Limb (tissue), 2 donors: ENCODE results near the gene ATF7.
"Not testable (repeated sequence)": the region's sequence is repeated elsewhere in the genome, so short reads cannot be mapped to it uniquely, and the experiment has no call there.

Source experiments
- DNase-seq, 2 donors: peaks; one replicate each; pipeline ENCODE4 v3.0.0-alpha.2; 2016; ENCODE audit errors: extremely low spot score in 2 of 2

Gene ATF7

DNA sequence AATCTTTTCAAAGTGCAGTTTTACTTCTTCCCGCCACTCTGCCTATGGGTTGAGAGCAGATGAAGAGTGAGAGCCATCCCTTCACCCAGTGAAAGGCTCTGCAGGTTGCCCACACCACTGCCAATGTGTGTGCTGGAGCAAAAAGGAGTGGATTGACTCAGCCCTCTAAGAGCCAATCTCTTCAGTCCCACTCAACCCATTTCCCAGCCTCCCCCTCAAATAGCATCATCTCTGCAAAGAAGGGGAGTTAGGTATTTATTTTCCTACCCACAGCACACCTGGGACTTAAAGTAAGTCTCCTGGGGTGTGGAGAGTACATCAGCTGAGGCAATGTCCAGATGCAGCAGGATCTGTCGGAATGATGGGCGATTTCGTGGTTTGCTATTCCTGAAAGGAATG, 142.2 kb downstream of the ATF7 start:
- no peak for DNase-seq

DNA sequence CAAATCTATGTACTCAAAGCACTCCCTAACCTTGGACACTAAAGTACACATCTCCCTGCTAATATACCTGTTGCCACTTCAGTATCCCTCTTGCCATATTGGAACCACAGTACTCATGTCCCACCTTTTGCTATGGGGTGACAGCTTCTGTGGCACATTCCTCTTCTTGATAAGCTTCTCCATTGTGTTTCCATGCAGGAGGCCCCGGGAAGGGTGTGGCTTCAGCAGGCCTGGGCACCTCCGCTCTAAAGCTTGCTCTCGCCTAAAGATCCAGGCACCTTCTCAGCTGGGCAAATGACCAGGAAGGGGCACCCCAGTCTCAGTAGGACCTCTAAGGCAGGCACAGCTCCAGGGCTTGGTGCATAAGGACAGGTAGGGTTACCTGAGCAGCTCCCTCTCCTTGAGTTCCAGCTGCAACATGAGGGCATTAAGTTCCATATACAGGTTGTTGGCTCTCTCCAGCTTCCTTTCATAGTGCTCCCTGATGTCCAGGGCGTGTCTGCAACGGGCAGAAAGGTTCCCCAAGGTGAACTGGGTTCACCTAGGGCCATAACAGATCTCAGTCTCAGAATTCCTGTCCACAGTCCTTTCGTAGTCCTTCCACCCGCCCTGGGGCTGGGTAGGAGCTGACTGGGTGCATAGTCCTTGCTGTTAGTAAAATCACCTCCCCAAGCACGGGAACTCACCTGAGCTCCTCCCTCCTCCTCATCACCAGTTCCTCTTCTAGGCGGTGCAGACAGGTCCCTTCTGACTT, 142.8 kb downstream of the ATF7 start:
- no peak for DNase-seq

DNA sequence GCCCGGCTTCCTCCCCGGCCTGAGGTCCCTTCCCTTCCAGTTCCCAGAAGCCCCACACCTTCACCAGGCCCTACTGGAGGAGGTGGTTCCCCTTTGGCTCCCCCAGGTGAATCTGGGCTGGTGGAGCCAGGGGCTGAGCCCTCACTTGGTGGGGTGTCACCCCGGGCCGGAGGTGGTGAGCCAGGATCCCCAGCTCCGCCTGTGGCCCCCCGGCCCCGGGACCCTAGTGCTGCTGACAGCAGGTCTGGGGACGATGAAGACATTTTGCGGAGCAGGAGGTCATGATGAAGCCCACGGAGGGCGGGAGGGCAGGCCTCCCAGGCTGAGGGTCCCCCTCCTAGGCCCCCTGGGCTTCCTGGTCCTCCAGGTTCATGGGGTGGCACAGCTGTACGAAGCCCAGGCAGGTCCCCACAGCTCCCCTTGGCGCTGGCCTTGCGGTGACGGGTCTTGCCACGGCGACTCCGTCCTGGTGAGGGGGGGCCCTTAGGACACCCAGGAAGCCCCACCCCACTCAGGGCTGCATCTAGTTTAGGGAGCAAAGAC, 143.5 kb downstream of the ATF7 start:
- DNase-seq = no peak

DNA sequence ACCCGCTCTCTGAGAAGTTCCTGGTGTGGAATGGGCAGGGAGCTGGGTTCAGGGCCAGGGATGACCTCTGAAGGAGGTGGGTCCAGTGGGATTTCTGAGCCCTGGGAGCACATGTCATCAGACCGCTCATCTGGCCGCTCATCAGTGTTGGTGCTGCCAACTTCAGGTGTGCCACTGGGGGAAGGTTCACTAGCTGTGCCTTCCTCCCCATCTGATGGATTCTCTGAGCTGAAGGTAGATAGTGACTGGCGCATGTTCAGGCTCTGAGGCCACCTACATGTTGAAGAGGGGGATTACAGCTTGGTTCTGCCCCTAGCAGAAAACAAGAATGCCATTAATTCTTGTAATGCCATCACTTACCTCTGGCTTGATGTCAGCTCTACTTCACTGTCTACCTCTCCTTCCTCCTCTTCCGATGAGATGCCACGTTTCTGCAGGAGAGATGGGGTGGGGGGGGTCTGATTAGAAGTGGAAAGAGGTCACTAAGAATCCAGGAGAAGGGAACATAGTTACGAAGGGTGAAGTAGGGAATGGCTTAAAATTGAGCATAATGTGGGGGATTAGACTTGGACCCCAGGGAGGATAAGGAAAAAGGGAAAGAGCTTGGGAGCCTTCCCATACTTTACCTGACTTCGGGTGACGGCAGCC, 144.1 kb downstream of the ATF7 start:
- no peak for DNase-seq

DNA sequence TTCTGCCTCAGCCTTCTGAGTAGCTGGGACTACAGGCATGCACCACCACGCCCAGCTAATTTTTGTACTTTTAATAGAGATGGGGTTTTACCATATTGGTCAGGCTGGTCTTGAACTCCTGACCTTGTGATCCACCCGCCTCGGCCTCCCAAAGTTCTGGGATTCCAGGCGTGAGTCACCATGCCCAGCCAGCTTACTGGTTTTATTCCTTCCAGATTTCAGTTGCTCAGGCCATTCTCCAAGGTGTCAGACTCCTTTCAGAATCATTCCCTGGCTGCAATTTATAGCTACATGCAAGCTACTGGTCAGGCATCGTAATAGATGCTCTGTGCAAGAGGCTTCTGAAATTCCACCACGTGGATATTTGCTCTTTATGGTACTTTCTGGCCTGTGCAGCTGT, 144.7 kb downstream of the ATF7 start:
- not testable (repeated sequence) for DNase-seq

DNA sequence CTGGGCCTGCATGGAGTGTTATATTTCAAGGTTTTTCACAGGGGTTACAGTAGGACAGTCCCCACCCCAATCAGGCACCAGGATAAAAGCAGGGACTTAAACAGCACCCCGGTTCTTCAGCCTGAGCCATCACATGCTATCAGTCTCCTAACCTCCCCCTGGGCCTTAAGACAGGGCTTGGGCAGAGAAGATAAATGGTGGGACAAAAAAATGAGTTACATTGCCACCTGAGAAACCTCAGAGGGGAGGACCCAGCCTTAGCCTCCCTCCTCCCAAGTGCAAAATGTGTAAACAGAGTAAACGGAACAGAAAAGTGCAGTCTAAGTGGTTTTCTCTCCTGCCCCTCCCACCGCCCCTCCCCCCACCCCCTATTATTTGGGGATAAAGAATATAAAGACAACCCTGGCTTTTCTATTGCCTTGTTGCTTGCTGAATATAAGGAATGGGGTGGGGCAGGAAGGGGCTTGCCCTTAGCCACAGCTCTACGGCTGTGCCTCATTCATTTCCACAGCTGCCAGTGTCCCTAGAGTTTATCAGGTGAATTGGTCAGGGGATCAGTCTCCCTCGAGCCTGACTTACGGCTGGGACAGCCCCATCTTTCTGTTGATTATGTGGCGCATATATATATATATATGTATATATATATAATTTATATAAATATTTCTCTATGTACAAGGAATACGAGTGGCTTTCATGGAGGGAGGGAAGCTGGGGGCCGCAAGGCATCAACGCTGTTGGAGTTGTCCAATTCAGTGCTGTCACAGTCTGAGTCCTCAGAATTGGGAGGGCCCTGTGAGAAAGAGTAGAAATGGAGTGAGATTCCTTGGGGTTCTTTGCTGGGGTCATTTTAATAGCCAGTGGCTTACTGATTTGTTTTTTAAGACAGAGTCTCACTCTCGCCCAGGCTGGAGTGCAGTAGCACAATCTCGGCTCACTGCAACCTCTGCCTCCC, 145.4 kb downstream of the ATF7 start:
- DNase-seq = no peak

DNA sequence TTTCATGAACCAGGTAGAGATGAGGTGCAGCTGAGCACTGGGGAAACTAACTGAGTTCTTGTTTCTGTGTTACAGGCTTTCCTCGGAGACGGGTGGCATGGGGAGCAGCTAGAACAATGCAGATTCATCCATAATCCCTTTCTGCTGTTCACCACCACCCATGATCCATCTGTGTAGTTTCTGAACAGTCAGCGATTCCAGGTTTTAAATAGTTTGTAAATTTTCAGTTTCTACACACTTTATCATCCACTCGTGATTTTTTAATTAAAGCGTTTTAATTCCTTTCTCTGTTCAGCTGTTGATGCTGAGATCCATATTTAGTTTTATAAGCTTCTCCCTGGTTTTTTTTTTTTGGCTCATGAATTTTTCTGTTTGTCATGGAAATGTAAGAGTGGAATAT, 146.9 kb downstream of the ATF7 start:
- DNase-seq = no peak

DNA sequence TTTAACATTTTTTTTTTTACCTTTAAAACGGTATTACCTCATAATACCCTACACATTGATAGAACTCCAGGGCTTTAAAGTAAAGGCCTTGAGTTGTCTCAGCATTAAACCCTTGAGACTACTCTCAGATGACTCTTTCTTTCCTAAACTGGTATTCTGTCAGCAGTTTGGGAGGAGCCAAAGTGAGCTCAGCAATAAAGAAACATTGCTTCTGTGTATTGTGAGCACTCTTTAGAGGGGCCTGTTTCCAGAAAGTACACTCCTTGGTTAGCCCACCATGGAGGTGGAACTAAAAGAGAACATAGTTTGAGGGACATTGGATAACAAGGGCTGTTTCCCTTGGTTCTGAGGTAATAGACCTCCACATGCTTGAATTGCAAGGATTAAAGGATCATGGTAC, 147.3 kb downstream of the ATF7 start:
- no peak for DNase-seq

DNA sequence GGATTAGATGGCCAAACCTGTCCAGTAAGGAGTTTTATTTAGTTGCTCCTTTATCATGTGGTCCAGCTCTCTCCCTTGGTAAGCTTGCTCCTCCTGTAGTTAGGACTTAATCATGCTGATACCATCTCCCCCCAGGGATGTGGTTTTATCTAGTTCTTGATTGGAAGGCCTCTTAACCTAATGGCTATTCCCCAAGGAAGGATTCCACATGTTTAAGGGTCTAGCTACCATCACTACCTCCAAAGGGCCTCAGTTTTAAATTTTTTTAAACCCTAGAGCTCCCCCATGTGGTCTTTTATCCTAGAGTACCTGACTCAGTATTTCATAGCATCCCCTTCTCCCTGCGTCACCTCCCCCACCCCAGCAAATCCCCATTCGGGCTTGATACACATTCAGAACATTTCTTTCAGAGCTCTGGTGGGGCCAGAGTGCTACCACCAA, 149.4 kb downstream of the ATF7 start:
- DNase-seq = no peak

DNA sequence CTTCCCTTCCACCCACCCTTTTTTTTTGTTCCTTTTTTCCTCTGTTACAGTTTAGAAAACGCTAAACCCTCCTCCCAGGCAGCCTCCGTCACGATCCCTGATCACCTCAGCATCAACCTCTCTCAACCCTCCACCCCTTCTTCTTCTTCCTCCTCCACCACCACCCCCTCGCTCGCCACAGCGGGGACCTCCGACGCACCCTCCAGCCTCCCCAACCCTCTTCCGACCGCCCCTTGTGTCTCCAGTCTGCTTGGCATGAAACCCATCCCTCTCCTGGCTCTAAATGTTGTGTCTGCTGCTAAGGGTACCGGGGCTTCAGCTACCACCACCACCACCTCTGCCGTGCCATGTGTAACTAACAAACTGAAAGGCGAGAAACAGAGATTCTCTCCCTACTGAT, 151.4 kb downstream of the ATF7 start:
- DNase-seq = no peak

DNA sequence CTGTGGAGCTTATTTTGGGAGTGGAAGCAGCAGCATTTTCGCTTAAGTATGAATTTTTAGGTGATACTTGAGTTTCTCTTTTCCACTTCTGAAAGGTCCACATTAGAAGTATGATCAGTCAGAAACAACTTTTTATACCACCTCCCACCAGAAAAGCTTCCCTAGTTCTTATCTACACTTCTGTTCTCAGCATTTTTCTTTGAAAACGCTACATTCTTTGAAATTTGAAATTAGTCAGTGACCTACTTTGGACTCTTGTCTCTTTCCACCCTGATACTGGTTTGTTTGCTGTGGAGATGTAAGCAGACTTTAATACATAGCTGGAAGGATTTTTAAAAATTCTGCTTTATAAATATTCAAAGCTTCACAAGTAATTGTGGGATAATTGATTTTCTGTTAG, 152.1 kb downstream of the ATF7 start:
- no peak for DNase-seq

DNA sequence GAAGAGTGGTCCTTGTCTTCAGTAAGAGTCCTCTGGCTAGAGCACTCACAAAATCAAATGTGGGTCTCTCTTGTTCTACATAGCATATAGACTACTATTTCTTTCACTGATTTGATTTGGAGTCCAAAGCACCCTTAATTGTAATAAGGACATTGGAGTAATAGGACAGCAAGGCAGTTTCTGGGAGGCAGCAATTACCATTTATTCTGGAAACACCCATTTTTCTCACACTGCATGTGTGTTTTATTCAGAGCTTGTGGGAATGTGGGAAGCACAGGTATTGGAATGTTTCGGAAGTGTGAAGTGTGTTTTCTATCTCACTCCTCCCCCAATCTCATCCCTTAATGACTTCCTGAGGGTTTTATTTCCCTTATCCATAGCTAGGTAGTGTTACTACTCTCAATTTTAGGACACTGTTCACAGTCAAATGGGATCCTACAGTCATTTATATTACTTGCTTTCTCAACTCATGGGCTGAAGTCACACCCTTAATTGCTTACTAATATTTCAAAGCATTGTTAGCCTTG, 154.1 kb downstream of the ATF7 start:
- no peak for DNase-seq

DNA sequence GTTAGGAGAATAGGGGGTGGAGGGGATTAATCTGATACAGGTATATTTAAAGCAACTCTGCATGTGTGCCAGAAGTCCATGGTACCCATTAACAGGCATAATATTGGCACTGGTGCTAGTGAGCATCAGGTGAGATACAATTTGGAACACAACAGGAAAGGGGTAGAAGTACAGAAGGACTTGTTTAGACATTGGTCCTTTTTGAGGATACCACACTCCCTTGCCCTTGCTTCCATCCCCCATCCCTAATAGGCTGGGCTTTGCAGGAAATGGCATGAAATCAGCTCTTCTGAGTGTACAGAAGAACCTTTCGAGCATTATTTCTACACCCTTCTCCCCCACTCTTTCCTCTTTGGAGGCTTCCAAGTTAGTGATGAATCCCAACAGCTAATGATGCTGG, 157.9 kb downstream of the ATF7 start:
- DNase-seq = no peak

DNA sequence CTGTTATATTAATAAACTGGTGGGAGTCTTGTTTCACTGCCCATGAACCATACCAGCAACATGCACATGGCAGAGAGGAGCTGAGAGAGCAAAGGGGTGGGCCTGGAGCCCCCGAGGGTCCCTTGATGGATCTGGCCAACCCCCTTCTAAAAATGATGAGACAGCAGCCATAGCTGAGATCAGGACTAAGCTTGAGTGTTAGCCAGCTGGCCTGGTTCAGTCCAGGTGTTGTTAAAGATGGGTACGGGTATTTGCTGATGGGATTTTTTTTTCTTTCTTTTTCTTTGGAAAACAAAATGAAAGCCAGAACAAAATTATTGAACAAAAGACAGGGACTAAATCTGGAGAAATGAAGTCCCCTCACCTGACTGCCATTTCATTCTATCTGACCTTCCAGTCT, 158.3 kb downstream of the ATF7 start:
- DNase-seq = no peak

DNA sequence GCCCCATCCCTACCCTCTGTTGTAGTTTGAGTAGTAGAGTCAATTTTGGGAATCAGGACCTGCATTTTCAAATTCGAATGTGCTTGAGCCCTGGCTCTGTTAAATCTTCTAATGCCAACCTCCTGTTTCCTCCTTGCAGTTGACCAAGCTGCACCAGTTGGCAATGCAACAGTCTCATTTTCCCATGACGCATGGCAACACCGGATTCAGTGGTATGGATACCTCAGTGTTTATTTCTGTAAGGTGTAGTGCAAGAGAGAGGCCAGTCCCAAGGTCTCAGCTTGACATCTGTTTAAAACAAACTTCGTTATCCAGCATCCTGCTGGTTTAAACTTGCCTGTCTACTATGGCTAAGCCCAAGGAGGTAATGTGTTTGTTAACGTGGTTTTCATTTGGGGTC, 159.1 kb downstream of the ATF7 start:
- DNase-seq = no peak

DNA sequence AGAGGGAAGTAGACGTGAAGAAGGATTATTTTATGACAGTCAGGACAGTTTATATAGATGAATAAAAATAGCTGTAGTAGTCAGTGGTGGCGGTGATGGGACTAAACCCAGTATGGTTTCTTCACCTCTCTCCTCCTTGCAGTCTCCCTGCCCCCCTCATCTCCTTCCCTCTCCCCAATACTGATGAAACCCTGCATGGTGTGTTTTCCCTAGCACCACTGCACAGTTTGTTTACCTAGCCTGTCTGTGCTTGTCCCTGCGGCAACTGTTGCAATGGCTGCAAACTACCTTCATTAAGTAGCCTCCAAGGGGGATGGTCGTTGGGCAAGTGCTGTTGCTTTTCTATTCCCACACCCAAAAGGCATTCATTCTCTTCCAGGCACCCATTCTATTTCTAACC, 159.5 kb downstream of the ATF7 start:
- DNase-seq = no peak

DNA sequence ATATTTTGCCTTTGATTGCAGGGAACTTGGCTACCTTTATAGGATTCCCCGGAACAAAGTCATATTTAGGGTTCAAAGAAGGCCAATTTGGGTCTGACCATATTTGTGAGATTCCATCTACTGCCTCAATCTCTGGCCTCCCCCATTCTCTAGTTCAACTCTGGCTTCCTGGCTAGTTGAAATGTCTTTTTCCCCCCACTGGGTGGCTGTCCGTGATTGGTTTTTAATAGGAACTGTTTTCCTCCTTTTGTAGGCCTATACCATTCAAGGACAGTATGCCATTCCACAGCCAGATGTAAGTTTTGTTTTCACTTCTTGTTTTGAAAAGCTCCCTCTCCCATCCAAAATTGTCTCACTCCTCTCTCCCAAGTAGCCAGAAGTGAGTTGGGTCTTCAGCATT, 160.5 kb downstream of the ATF7 start:
- no peak for DNase-seq

DNA sequence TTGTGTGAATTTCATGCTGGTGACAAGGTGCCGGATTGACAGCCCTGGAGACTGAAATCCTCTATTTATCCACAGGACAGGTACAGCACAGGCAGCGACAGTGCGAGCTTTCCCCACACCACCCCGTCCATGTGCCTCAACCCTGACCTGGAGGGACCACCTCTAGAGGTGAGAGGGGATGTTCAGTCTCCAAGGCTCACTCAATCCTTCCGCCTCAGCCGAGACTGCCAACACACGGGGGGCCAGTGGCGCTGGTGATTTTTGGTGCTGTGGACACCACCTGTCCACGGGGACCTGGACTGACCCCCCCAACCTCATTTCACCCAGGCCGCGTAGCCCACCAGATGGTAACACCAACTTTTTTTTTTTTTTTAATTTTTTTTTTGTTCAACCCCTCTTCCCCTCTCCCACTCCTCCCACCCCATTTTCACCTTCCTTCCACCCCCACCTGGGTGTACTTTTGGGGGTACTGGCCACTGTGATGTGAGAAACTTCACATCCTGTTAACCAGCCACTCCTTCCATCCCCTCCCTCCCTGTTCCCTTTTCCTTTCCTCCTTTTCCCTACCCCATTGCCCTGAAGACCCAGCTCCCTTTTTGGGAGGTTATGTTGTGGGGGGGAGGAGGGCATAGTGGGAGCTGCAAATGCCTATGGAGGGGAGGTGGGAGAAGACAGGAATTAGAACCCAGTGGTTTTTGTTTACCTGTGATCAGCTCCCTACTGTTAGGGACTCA, 161.3 kb downstream of the ATF7 start:
- no peak for DNase-seq

DNA sequence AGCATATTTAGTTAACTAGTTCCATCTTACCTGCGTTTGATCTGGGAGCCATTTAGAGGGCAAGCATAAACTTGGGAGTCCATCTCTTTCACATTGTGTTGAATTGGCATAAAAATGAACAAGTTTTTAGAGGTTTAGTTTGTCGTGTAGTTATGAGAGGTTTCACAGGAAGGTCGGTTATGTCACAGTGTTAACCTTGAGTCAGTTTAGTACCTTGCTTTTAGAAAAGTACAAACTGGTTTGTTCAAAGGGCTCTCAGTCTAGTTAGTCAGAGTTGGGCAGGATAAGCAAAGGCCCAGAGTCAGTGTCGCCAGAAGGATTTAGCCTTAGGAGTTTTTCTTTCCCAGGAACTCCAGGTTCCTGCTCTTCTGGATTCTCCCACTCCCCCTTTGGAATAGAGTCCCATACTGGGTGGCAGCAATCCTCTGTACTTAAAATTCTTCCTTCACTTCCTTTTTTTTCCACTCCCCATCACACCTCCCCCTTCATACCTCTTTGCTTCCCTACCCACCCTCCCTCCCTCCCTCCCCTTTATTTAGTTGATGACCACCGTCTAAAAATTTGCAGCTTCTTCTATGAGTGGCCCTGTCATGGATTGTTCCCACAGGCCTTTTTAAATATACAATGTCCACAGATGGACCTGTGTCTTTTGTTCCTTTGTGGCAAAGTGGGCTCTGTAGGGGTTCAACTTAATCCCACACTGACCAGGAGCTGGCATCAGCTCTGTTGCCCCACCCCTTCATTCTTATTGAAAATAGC, 162.2 kb downstream of the ATF7 start:
- DNase-seq = no peak

DNA sequence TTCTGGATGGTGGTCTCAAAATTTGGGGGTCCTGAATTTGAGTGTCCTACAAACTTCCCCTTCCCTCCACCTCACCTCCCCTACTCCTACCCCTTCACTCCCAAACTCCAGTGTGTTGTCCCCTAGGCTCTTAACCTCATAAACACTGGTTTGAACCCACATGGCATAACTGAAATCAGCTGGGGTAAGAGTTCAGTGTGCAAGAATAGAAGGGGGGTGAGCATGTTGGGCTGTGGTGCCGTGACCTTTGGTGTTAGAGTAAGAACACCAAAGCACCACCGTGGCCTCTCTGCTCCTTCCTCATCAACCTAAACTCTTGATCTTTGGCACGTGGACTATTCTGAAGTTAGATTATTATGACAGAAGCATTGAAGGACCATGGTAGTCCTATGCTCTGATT, 163.2 kb downstream of the ATF7 start:
- DNase-seq = no peak
